Effector memory CD4-positive, alpha-beta T cell (primary cell): ENCODE results near the gene GNAT1.
A peak's percentile ranks its signal among the peaks of the same experiment; 100 is the strongest.
"Not testable (repeated sequence)": the region's sequence is repeated elsewhere in the genome, so short reads cannot be mapped to it uniquely, and the experiment has no call there.

ENCODE experiments used
- DNase-seq, 3 donors: peaks; one replicate each; pipeline ENCODE4 v3.0.0-alpha.2; 2020
- H3K27ac ChIP-seq: 2 replicates; pipeline ENCODE4 v1.7.0; 2013; ENCODE audit warnings: mild to moderate bottlenecking, low read length, moderate library complexity; ENCODE audit not compliant: insufficient read depth, poor library complexity, severe bottlenecking
- H3K27me3 ChIP-seq: replicated peaks from 2 replicates; pipeline ENCODE4 v1.7.0; 2013; ENCODE audit warnings: mild to moderate bottlenecking, low read length; ENCODE audit not compliant: insufficient read depth, control insufficient read depth, poor library complexity, severe bottlenecking
- H3K36me3 ChIP-seq: 2 replicates; pipeline ENCODE4 v1.7.0; 2013; ENCODE audit warnings: mild to moderate bottlenecking, low read length, moderate library complexity; ENCODE audit not compliant: control insufficient read depth, insufficient read depth
- H3K4me1 ChIP-seq: 2 replicates; pipeline ENCODE4 v1.7.0; 2013; ENCODE audit warnings: low read length, mild to moderate bottlenecking; ENCODE audit not compliant: control insufficient read depth, insufficient read depth, poor library complexity, severe bottlenecking
- H3K4me3 ChIP-seq: 2 replicates; pipeline ENCODE4 v1.7.0; 2013; ENCODE audit warnings: low read length, low read depth, mild to moderate bottlenecking; ENCODE audit not compliant: insufficient read depth, poor library complexity, severe bottlenecking
- H3K9me3 ChIP-seq: 2 replicates; pipeline ENCODE4 v1.7.0; 2013; ENCODE audit warnings: mild to moderate bottlenecking, low read length, moderate library complexity; ENCODE audit not compliant: control insufficient read depth

The GNAT1 gene

DNA sequence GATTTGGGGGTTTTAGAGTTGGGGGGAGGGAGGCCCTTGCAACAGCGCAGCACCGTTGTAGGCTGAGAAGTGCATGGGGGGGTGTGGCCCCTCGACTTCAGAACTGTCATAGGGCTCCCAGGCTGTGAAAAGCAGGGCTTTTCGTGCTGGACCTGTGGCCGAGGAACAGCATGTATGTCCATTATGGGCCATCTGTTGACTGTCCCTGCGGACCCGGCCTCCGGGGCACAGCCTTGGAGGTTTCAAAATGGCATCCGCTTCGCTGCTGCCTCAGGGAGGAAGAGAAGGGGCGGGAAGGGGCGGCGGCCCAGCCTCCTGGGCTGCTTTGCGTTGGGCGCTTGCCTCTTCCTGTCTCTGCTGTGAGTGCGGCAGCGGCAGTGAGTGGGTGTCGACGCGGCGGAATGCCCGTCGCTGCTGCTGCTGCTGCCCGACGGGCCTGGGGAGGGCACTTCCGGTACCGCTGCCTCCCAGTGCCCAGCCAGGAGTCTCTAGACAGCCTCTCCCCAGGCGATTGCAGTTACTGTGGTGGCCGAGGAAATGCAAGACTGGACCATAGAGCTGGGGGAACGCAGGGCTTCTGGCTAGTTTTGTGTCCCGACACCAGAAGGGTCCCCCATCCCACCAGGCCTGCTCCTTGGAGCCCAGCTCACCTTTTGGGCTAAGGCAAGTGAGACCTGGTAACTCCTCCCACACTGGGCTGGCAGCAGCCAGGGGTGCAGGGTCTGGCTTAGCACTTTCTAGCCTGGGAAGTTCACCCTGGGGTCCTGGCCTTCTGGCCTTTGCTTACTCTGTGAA is 46.5 kb downstream of the GNAT1 start:
- Histone ChIP-seq H3K36me3 (peaks cover 4% of the 10 kb centered on the region), H3K27ac (peak overlapping the region; percentile 80), H3K4me1 (peaks cover 48% of the 10 kb centered on the region), H3K9me3 (no peaks in the 10 kb centered on the region), H3K4me3 (peak overlapping the region; percentile 98), H3K27me3 (no peaks in the 10 kb centered on the region)
- DNase-seq, result peak; percentile 74 to 82 (median 78)

DNA sequence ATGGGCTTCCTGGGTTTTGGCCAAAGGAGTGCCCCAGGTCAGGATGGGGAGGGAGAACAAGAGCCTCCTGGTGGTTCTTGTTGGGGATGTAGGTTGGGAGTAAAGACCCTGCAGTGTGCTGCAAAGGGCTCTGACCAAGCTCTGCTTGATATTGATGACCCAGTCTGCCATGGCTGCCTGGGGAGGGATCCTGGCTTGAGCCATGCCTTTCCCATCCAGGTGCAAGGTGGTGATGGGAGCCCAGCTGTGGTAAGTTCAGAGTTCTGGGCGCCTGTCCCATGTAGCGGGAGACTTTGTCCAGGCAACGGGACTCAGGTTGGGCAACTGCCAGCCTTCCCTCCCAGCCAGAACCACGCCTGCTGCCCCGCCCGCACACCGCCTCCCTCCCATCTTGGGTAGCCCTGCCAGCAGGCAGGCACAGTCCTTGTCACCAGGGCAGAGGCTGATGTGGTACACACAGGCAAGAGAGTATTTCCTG is 47.2 kb downstream of the GNAT1 start:
- Histone ChIP-seq H3K36me3 (peaks cover 4% of the 10 kb centered on the region), H3K9me3 (no peaks in the 10 kb centered on the region), H3K4me3 (peak overlapping the region; percentile 98), H3K27ac (peak overlapping the region; percentile 80), H3K4me1 (peaks cover 54% of the 10 kb centered on the region), H3K27me3 (no peaks in the 10 kb centered on the region)
- no peak for DNase-seq

DNA sequence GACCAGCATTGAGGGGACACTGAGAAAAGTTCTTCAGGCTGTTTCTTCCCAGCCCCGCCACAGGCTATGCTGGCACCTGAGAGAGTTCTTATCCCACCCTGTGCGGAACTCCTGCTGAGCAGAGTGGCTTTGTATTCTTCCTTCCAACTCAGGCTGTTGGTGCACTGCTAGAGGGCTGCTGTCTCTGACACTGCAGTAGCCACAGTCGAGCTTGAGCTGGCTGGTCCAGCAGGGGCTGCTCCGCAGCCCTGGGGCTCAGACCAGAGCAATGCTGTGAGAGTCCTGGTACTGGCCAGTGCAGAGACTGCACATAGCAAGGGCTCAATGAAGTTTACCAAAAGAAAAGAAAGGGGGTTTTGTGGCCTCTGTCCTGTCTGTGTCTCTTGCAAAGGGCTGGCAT is 48.2 kb downstream of the GNAT1 start:
- H3K36me3 ChIP-seq, result peaks cover 4% of the 10 kb centered on the region
- H3K27me3 ChIP-seq, result no peaks in the 10 kb centered on the region
- peaks cover 65% of the 10 kb centered on the region for H3K4me1 ChIP-seq
- H3K4me3 ChIP-seq, result no peak overlapping the region
- no peak for DNase-seq
- H3K27ac ChIP-seq, result peak overlapping the region; percentile 80
- H3K9me3 ChIP-seq, result no peaks in the 10 kb centered on the region

DNA sequence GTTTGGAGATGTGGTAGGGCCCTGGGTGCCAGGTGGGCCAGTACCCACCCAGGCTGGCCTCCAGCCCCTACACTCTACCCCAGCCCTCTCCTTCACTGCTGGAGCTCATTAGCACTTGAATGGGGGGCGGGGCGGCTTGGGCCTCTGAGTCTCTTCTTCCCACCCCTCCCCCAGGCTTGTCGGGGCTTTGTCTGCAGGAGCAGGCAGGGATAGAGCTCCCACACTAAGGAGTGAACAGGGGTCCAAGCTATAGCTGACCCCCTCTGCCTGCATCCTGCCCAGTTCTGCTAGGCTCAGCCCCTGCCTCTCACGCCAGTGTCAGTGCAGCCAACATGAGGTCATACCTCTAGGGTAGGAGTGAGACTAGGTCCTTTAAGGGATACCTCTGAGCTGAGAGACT is 49.8 kb downstream of the GNAT1 start:
- H3K4me1 ChIP-seq, result peaks cover 80% of the 10 kb centered on the region
- DNase-seq, result no peak
- H3K27me3 ChIP-seq, result no peaks in the 10 kb centered on the region
- no peak overlapping the region for H3K4me3 ChIP-seq
- H3K9me3 ChIP-seq, result no peaks in the 10 kb centered on the region
- H3K36me3 ChIP-seq, result peaks cover 4% of the 10 kb centered on the region
- peak overlapping the region; percentile 86 for H3K27ac ChIP-seq

DNA sequence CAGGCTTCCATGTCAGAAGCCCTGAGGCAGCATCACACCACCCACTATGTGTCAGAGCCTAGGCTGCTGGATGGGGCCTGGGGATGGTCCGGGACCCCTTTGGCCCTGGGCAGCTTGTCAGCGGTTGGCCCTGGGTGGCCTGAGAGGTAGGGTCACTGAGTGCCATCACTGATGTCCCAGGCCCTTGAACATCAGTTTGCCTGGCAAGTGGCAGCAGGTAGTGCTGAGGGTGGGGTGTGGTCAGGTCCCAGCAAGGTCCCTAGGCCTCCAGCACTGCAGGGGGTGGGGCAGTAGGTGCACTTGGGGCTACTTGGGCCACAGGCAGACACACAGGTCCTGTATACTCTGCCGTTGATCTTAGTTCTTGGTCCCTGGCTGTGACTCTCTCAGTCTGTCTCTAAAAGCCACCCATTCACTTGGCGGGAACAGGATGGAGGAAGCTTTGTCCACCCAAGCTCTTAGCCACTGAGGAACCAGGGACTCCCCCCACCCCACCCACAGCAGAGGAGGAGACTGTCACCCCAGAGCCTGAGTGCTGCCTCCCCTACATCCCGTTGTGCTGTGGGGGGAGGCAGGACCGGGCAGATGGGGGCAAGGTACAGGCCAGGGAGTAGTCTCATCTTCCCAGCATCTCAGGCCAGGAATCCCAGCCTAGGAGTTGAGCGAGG is 50.4 kb downstream of the GNAT1 start:
- DNase-seq, result no peak
- no peaks in the 10 kb centered on the region for H3K9me3 ChIP-seq
- H3K36me3 ChIP-seq, result peaks cover 4% of the 10 kb centered on the region
- H3K4me3 ChIP-seq, result peak overlapping the region; percentile 5
- H3K27ac ChIP-seq, result peak overlapping the region; percentile 86
- no peaks in the 10 kb centered on the region for H3K27me3 ChIP-seq
- H3K4me1 ChIP-seq, result peaks cover 87% of the 10 kb centered on the region

DNA sequence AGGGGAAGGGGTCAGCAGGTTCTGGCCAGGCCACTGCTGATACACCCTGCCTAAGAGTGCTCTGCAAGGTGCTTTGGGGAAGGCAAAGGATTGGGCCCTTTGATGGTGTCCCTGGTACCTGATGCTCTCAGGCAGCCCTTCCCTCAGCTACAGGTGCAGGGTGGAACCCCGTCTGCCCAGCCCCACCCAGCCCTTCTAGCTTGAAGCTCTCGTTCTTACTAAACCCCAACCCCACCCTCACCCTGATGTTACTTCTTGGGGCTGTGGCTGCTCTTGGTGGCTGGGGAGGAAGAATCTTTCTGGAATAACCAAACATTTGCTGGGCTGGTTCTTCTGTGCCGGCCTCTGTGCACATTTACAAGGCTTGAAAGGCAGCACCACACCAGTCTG is 51.0 kb downstream of the GNAT1 start:
- Histone ChIP-seq H3K27me3 (no peaks in the 10 kb centered on the region), H3K4me3 (peak overlapping the region; percentile 5), H3K4me1 (peaks cover 92% of the 10 kb centered on the region), H3K9me3 (no peaks in the 10 kb centered on the region), H3K36me3 (peaks cover 5% of the 10 kb centered on the region), H3K27ac (peak overlapping the region; percentile 86)
- DNase-seq, result no peak

DNA sequence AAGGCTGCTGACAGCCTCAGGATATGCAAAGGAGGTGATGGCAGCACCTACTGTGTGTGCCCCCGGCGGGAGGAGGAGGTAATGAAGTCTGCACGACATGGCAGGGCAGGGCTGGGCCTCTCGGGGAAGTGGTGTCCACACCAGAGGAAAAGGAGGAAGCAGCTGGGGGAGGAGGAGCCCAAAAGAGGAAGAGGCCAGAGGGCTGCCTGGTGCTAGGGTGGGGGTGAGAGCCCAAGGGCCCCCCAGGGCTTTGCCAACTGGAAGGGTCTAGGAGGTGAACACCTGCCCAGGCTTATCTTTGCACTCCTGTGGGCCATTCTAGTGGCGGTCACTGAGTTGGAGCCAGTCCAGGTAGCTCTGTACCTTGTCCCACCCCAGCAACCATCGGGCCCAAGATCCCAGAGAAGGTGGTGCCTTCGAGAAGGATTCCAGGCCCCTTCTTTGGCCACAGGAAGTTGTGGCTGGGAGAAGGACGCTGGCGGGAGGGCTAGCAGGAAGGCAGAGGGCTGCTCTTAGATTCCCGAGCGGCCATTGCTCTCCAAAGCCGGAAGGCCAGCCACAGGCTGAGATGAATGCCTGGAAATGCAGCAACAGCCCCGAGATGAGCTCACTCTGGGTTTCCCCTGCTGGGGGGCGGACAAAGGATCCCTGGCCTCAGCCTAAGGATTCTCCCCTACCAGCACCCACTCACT is 51.6 kb downstream of the GNAT1 start:
- H3K4me3 ChIP-seq, result peak overlapping the region; percentile 5
- peaks cover 9% of the 10 kb centered on the region for H3K36me3 ChIP-seq
- no peaks in the 10 kb centered on the region for H3K27me3 ChIP-seq
- DNase-seq, result peak in 2 of 3 donors; percentile 38 to 49
- peaks cover 93% of the 10 kb centered on the region for H3K4me1 ChIP-seq
- H3K27ac ChIP-seq, result peak overlapping the region; percentile 86
- H3K9me3 ChIP-seq, result no peaks in the 10 kb centered on the region

DNA sequence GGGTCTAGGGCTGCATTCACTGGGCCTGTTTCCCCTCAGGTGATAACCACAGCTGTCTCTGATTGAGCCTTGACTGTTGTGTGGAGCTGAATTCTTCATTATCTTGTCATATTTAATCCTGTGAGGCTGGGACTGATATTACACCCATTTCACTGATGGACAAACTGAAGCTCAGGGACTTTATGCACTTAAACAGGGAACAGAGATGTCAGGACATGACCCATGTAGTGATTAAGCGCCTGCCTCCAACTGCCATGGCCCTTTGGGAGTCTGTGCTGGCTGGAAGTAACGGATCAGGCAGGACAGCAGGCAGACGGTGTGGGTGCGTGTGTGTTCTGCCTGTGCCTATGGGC is 52.1 kb downstream of the GNAT1 start:
- DNase-seq, result no peak
- Histone ChIP-seq H3K27me3 (no peaks in the 10 kb centered on the region), H3K36me3 (peaks cover 10% of the 10 kb centered on the region), H3K4me3 (no peak overlapping the region), H3K9me3 (no peaks in the 10 kb centered on the region), H3K4me1 (peaks cover 93% of the 10 kb centered on the region), H3K27ac (peak overlapping the region; percentile 86)

DNA sequence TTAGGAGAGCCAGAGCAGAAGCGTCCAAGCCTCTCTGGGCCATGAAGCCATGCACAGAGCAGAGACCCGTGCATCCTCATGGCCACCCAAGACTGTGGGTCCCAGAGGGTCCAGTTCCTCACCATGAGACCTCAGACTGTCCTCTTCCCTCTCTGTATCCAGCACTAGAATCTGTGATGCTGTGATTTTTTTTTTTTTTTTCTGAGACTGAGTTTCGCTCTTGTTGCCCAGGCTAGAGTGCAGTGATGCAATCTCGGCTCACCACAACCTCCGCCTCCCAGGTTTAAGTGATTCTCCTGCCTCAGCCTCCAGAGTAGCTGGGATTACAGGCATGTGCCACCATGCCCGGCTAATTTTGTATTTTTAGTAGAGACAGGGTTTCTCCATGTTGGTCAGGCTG is 53.4 kb downstream of the GNAT1 start:
- Histone ChIP-seq H3K4me1 (peaks cover 82% of the 10 kb centered on the region), H3K27ac (peak overlapping the region; percentile 84), H3K36me3 (peaks cover 18% of the 10 kb centered on the region)
- not testable (repeated sequence) for H3K27me3 ChIP-seq, DNase-seq, H3K9me3 ChIP-seq, H3K4me3 ChIP-seq
